ENCODE measurements around the gene MYO3B. TPM values are rescaled to one million over a fixed set of nuclear protein-coding genes. Genes with fewer than 3 reads are reported as not detected.
A peak's percentile ranks its signal among the peaks of the same experiment; 100 is the strongest.

Gene MYO3B
- polyA plus RNA-seq, 2 of the 4 experiments (the other 2 are of a cell fraction), result 0.01 TPM; not detected in 1

- 4% methylated on average over 2 of the region's 2 CpGs for WGBS (ENCODE audit: missing lambda C conversion rate)
- DNase-seq (ENCODE audit: low read depth in 1 of 2, low spot score in 1 of 2), result no peak
- no peaks in the 10 kb centered on the region for H3K4me1 ChIP-seq
- H3K4me3 ChIP-seq, result no peak overlapping the region
- no peak overlapping the region for H3K4me2 ChIP-seq
- TF ChIP-seq PHF8 (IDR thresholded peaks at IDR 0.05; ENCODE audit: borderline replicate concordance, low read depth), result no peak
- peak; percentile 12 for TF ChIP-seq MAFK (IDR thresholded peaks at IDR 0.05; ENCODE audit: partially characterized antibody)
- ChIA-PET POLR2A (no interaction called here), CTCF (interaction anchor here (0.6 to 5.3 kb wide), 17 partner anchors 8 to 1094 kb away, joined by 3 to 95 read pairs (median 4); partner anchors contain the start of gene GAD1)
- no peak for ATAC-seq
- no peak overlapping the region for H3K27ac ChIP-seq
- FAIRE-seq, result no peak
- H3K9me3 ChIP-seq, result no peaks in the 10 kb centered on the region
Observed at GRCh38 chr2:170369228-170369627, 191.3 kb downstream of the MYO3B start.

GRCh38 chr2:170369894-170370293, 191.9 kb downstream of the MYO3B start:
- Histone ChIP-seq H3K4me2 (no peak overlapping the region), H3K4me3 (no peak overlapping the region), H3K27ac (no peak overlapping the region), H3K9me3 (no peaks in the 10 kb centered on the region), H3K4me1 (no peaks in the 10 kb centered on the region)
- WGBS (ENCODE audit: missing lambda C conversion rate), result 0% methylated on average over 1 of the region's 1 CpG
- CTCF ChIA-PET, result interaction anchor here (0.7 to 5.3 kb wide), 23 partner anchors 9 to 965 kb away, joined by 3 to 95 read pairs (median 4); partner anchors contain the start of gene GAD1
- ATAC-seq, result peak in 1 of 2 experiments; percentile 51; a peak in 1 of 6 replicates
- POLR2A ChIA-PET, result no interaction called here
- no peak for FAIRE-seq
- peak; percentile 2 to 30 for DNase-seq (ENCODE audit: low read depth in 1 of 2, low spot score in 1 of 2)
- TF ChIP-seq POLR2AphosphoS2 (conservative IDR thresholded peaks at IDR 0.05; ENCODE audit: low read length) (no peak), ZFP36 (IDR thresholded peaks at IDR 0.05; ENCODE audit: borderline replicate concordance, partially characterized antibody) (no peak), RARB (CRISPR knock-in tag; IDR thresholded peaks at IDR 0.05) (no peak), PHF8 (IDR thresholded peaks at IDR 0.05; ENCODE audit: borderline replicate concordance, low read depth) (no peak), HOXA7 (CRISPR knock-in tag; IDR thresholded peaks at IDR 0.05) (no peak), SMC3 (IDR thresholded peaks at IDR 0.05) (peak; percentile 60; the same call in 2 of the 3 replicates), NR3C1 (IDR thresholded peaks at IDR 0.05) (no peak), CHD2 (IDR thresholded peaks at IDR 0.05; ENCODE audit: low read length, partially characterized antibody) (no peak), RCOR1 (IDR thresholded peaks at IDR 0.05; ENCODE audit: low read depth, low read length) (no peak), HOXB5 (CRISPR knock-in tag; IDR thresholded peaks at IDR 0.05) (no peak), RFX5 (IDR thresholded peaks at IDR 0.05) (no peak), RAD21 (conservative IDR thresholded peaks at IDR 0.05 in 1 of 2, IDR thresholded peaks at IDR 0.05 in 1 of 2) (peak; percentile 42 to 62; a peak in 4 of 5 replicates), CTCF (IDR thresholded peaks at IDR 0.05) (peak; percentile 55), ZC3H11A (IDR thresholded peaks at IDR 0.05) (no peak), EHMT2 (IDR thresholded peaks at IDR 0.05; ENCODE audit: low read depth) (no peak), JUNB (IDR thresholded peaks at IDR 0.05) (no peak), MAFK (IDR thresholded peaks at IDR 0.05; ENCODE audit: partially characterized antibody) (peak; percentile 13), ATOH8 (CRISPR knock-in tag; IDR thresholded peaks at IDR 0.05; ENCODE audit: low read depth) (no peak), BCL3 (IDR thresholded peaks at IDR 0.05) (no peak), PBX3 (IDR thresholded peaks at IDR 0.05) (no peak), NPAS2 (CRISPR knock-in tag; IDR thresholded peaks at IDR 0.05; ENCODE audit: borderline replicate concordance) (no peak), EP300 (IDR thresholded peaks at IDR 0.05) (no peak), BHLHE40 (IDR thresholded peaks at IDR 0.05; ENCODE audit: low read depth, low read length) (no peak)
